Measurements from ENCODE around the gene MEGF11.

- no peak for TF ChIP-seq PATZ1 (CRISPR knock-in tag; IDR thresholded peaks at IDR 0.05; ENCODE audit: borderline replicate concordance)
- no peak for TF ChIP-seq ZNF8 (CRISPR knock-in tag; IDR thresholded peaks at IDR 0.05)
- TF ChIP-seq TCF4 (CRISPR knock-in tag; IDR thresholded peaks at IDR 0.05; ENCODE audit: borderline replicate concordance) = no peak
- TF ChIP-seq ZFP30 (CRISPR knock-in tag; IDR thresholded peaks at IDR 0.05) = no peak
- TF ChIP-seq RARB (CRISPR knock-in tag; IDR thresholded peaks at IDR 0.05) = no peak
- TF ChIP-seq ESRRG (CRISPR knock-in tag; IDR thresholded peaks at IDR 0.05) = no peak
- TF ChIP-seq CSRNP3 (CRISPR knock-in tag; IDR thresholded peaks at IDR 0.05) = no peak
- TF ChIP-seq, protein P1, sequence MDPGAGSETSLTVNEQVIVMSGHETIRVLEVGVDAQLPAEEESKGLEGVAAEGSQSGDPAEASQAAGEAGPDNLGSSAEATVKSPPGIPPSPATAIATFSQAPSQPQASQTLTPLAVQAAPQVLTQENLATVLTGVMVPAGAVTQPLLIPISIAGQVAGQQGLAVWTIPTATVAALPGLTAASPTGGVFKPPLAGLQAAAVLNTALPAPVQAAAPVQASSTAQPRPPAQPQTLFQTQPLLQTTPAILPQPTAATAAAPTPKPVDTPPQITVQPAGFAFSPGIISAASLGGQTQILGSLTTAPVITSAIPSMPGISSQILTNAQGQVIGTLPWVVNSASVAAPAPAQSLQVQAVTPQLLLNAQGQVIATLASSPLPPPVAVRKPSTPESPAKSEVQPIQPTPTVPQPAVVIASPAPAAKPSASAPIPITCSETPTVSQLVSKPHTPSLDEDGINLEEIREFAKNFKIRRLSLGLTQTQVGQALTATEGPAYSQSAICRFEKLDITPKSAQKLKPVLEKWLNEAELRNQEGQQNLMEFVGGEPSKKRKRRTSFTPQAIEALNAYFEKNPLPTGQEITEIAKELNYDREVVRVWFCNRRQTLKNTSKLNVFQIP (CRISPR knock-in tag; IDR thresholded peaks at IDR 0.05; ENCODE audit: borderline replicate concordance, low read depth) = no peak
- TF ChIP-seq GLIS3 (CRISPR knock-in tag; IDR thresholded peaks at IDR 0.05) = no peak
These were observed 39.2 kb upstream of the MEGF11 start for GRCh38 chr15:66292571-66293418.
